Measurements from ENCODE around the gene PIAS3.

- TF ChIP-seq POLR2A (IDR thresholded peaks at IDR 0.05; ENCODE audit: low read depth, low read length) (no peak), TAF1 (IDR thresholded peaks at IDR 0.05; ENCODE audit: borderline replicate concordance, low read depth, low read length) (no peak), POLR2AphosphoS5 (IDR thresholded peaks at IDR 0.05; ENCODE audit: low read depth, low read length) (no peak)
Measured at GRCh38 chr1:145891143-145891542, 32.3 kb upstream of the PIAS3 start.

Measured in GM12892 (cell line).